GM12801 (cell line): ENCODE data around the gene ERC1.

Experiments used
- CTCF ChIP-seq: IDR thresholded peaks from one replicate; pipeline ENCODE4 v1.5.1; 2011; ENCODE audit warnings: control low read depth; ENCODE audit not compliant: insufficient read length; ENCODE audit errors: extremely low read depth

The ERC1 gene

DNA sequence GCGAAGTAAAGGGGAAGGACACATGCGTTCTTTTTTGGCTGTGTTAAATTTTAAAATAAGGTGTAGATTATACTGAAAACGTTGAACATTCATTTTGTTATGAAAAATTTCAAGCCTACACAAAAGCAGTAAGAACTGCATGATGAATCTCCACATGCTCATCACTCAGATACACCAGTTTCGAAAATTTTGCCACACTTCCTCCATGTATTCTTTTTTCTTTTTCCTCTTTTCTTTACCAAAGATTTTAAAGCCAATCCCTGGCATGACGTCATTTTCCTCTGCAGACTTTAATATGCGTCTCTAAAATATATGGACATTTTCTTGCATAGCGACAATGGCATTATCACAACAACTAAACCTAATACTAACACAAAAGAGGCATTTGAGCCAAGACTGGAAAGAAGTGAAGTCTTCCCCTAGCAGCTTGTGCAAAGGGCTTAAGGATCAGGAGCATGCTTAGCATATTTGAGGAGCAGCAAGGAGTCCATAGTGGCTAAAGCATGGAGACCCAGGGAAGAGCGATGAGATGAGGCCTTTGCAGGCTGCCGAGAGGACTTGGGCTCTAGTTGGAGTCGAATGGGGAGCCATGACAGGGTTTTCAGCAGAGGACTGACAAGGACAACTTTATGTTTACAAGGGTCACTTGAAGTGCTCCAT lies 111.9 kb downstream of the ERC1 start:
- no peak for TF ChIP-seq CTCF

- no peak for TF ChIP-seq CTCF
Observed at GRCh38 chr12:1103632-1104031, 112.6 kb downstream of the ERC1 start.

DNA sequence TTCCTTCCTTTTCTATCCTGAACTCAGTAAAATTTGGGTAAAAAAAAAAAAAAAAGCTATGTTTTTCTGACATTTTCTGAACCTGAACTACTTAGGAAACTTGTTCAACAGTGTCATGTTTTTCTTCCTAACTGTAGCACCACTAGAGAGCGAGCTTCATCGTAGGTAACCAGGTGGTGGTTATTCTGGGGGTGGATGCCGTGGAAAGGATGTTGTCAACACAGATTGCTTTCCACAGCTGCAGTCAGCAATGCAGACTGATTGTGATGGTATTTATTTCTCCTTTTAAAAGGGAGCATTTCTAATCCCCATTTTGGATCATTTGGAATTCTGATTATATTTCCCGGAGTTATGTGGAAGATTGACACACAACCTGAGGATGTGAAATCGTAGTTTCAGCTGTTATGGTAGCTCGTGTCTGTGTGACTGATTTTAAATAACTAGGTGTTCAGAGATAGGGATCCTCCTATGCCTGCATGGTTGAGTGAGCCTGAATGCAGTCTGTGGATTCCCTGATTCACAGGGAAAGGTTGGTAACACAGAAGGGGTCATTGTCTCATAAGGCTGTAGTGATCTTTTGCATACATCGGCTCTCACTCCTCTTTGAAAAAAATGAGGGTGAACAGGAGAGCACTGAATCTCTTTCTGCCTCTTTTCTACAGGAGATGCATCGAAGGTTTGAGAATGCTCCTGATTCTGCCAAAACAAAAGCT lies 113.2 kb downstream of the ERC1 start:
- TF ChIP-seq CTCF, result no peak

GRCh38 chr12:1107669-1108068 lies 116.6 kb downstream of the ERC1 start:
- TF ChIP-seq CTCF, result no peak

DNA sequence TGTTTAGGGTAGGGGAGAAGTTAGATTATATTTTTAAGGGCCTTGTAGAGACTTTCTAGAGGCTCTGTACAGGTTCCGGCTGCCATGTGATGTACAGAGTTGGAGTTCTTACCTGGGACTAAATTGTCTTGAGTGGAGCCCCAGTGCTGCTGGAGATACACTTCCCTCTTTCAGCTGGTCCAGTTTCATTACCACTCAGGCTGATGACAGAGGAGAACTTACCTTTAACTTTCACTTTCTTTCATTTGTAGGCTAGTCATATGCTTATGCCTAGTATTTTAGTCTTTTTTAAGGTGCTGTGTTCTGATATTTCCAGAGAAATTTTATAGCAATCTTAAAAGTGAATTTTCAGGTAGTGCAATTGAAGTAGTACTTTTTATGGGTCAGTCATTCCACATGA lies 117.3 kb downstream of the ERC1 start:
- TF ChIP-seq CTCF, result no peak

DNA sequence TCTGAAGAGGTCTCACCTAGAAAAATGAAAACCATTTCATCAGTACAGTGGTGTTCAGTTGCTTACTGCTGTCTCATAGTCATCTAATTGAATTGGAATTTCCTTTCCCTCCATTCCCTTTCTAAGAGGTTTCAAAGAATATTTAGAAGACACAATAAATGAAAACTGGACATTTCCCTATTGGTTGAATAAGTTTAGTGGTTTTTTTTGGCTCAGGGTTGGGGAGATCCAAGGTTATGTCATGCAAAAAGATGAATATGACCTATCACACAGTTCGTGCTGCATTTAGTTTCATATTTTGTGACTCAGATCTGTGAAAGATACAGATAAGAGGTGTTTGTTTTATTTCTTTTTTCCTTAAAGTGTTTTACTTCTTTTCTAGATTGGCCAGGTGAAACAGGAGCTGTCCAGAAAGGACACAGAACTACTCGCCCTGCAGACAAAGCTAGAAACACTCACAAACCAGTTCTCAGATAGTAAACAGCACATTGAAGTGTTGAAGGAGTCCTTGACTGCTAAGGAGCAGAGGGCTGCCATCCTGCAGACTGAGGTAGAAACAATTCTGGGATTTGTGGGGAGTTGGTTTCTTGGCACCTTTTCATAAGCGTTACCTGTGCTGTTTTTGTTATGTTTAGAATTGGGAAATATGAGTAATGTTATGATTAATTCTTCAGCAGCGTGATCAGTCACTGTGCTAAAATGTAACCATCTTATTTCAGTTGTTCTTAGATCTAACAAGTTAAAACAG lies 124.6 kb downstream of the ERC1 start:
- TF ChIP-seq CTCF, result no peak

- TF ChIP-seq CTCF, result no peak
Observed at GRCh38 chr12:1117371-1117770, 126.3 kb downstream of the ERC1 start.
